Amniotic stem cell (primary cell): ENCODE measurements around the gene ERCC3.
A peak's percentile ranks its signal among the peaks of the same experiment; 100 is the strongest.

Source experiments
- DNase-seq: peaks from one replicate; lab custom pipeline; 2025; lab: John Stamatoyannopoulos, UW

The ERCC3 gene

GRCh38 chr2:127293748-127294562 lies at the start of gene ERCC3:
ERCC3 (minus strand) TSS chr2:127294144; CDS start chr2:127294081, 63 bp downstream.
- DNase-seq = peak; percentile 72

GRCh38 chr2:127343277-127343676 lies 49.3 kb upstream of the ERCC3 start:
- DNase-seq = no peak

- DNase-seq = no peak
These were observed 48.2 kb upstream of the ERCC3 start for GRCh38 chr2:127342101-127342500.

GRCh38 chr2:127332335-127332734 lies 38.4 kb upstream of the ERCC3 start:
- DNase-seq = no peak

- no peak for DNase-seq
These were observed 36.8 kb upstream of the ERCC3 start for GRCh38 chr2:127330753-127331152.

- no peak for DNase-seq
These were observed 32.5 kb upstream of the ERCC3 start for GRCh38 chr2:127326289-127326945.

GRCh38 chr2:127324635-127325034 lies 30.7 kb upstream of the ERCC3 start:
- peak; percentile 50 for DNase-seq

GRCh38 chr2:127321303-127321702 lies 27.4 kb upstream of the ERCC3 start:
- DNase-seq = no peak

GRCh38 chr2:127320586-127321275 lies 26.8 kb upstream of the ERCC3 start:
- no peak for DNase-seq

GRCh38 chr2:127320067-127320466 lies 26.1 kb upstream of the ERCC3 start:
- no peak for DNase-seq

GRCh38 chr2:127314193-127314988 lies 20.4 kb upstream of the ERCC3 start:
- no peak for DNase-seq

GRCh38 chr2:127313406-127313805 lies 19.5 kb upstream of the ERCC3 start:
- DNase-seq = no peak

GRCh38 chr2:127310980-127311379 lies 17.0 kb upstream of the ERCC3 start:
- DNase-seq = no peak

GRCh38 chr2:127309468-127309867 lies 15.5 kb upstream of the ERCC3 start:
- no peak for DNase-seq

- no peak for DNase-seq
These were observed 14.7 kb upstream of the ERCC3 start for GRCh38 chr2:127308586-127309138.

- DNase-seq = no peak
These were observed 12.1 kb upstream of the ERCC3 start for GRCh38 chr2:127305990-127306585.

GRCh38 chr2:127302168-127302567 lies 8.2 kb upstream of the ERCC3 start:
- DNase-seq = no peak

GRCh38 chr2:127293386-127293747 lies 577 bp downstream of the ERCC3 start:
- DNase-seq = no peak

GRCh38 chr2:127288274-127288673 lies 5.7 kb downstream of the ERCC3 start:
- DNase-seq = no peak

- no peak for DNase-seq
These were observed 10.7 kb downstream of the ERCC3 start for GRCh38 chr2:127283275-127283674.

- no peak for DNase-seq
These were observed 13.3 kb downstream of the ERCC3 start for GRCh38 chr2:127280693-127281092.
